GM23338 (cell line): Measurements from ENCODE around the gene ABCA7. TPM values are rescaled to one million over a fixed set of nuclear protein-coding genes. Genes with fewer than 3 reads are reported as not detected.

Experiments
- ATAC-seq: fragments of 200-7000 bp; cut with Tn5 transposase; 3 replicates; pipeline ENCODE4 v1.9.1; 2020
- DNase-seq: peaks from one replicate; pipeline ENCODE4 v3.0.0-alpha.2; 2015; ENCODE audit warnings: low spot score
- H2AFZ ChIP-seq: fragments of 200-600 bp; sonication (generic); 2 replicates; pipeline ENCODE4 v1.8.0; 2016; ENCODE audit warnings: antibody characterized with exemption, mild to moderate bottlenecking, moderate library complexity
- H3F3A ChIP-seq: fragments of 200-600 bp; sonication (generic); replicated peaks from 2 replicates; pipeline ENCODE4 v1.8.0; 2017; ENCODE audit warnings: antibody characterized with exemption, mixed run types, low read depth
- H3K27ac ChIP-seq: fragments of 200-600 bp; sonication (generic); 2 replicates; pipeline ENCODE4 v1.6.1; 2016; ENCODE audit warnings: low read depth
- H3K27me3 ChIP-seq: fragments of 200-600 bp; sonication (generic); 2 replicates; pipeline ENCODE4 v1.8.0; 2016; ENCODE audit warnings: mild to moderate bottlenecking, mixed run types, moderate library complexity; ENCODE audit not compliant: insufficient read depth
- H3K36me3 ChIP-seq: fragments of 200-600 bp; sonication (generic); 2 replicates; pipeline ENCODE4 v1.8.0; 2016; ENCODE audit warnings: mild to moderate bottlenecking; ENCODE audit not compliant: insufficient read depth
- H3K4me1 ChIP-seq: fragments of 200-600 bp; sonication (generic); 2 replicates; pipeline ENCODE4 v1.8.0; 2016; ENCODE audit warnings: mild to moderate bottlenecking, moderate library complexity; ENCODE audit not compliant: insufficient read depth
- H3K4me2 ChIP-seq: fragments of 200-600 bp; sonication (generic); 2 replicates; pipeline ENCODE4 v1.7.1; 2017; ENCODE audit warnings: mixed run types
- H3K4me3 ChIP-seq: fragments of 200-600 bp; sonication (generic); 2 replicates; pipeline ENCODE4 v1.6.1; 2016; ENCODE audit warnings: mixed run types
- H3K79me2 ChIP-seq: fragments of 200-600 bp; sonication (generic); replicated peaks from 2 replicates; pipeline ENCODE4 v1.8.0; 2017; ENCODE audit warnings: mild to moderate bottlenecking; ENCODE audit not compliant: insufficient read depth
- H3K9me2 ChIP-seq: fragments of 200-600 bp; sonication (generic); 2 replicates; pipeline ENCODE4 v1.8.0; 2017; ENCODE audit not compliant: insufficient read depth
- H4K20me1 ChIP-seq: fragments of 200-600 bp; sonication (generic); replicated peaks from 2 replicates; pipeline ENCODE4 v1.8.0; 2017; ENCODE audit warnings: mild to moderate bottlenecking; ENCODE audit not compliant: insufficient read depth
- H3K27ac Mint-ChIP-seq: 2 replicates; pipeline ENCODE4 v1.8.0; 2020; ENCODE audit warnings: inconsistent platforms, mild to moderate bottlenecking, moderate library complexity, mixed read lengths
- H3K27me3 Mint-ChIP-seq: 3 replicates; pipeline ENCODE4 v1.8.0; 2022; ENCODE audit warnings: low read depth, mild to moderate bottlenecking, moderate library complexity, mixed read lengths, inconsistent platforms; ENCODE audit not compliant: insufficient read depth, poor library complexity
- H3K36me3 Mint-ChIP-seq: 3 replicates; pipeline ENCODE4 v1.8.0; 2021; ENCODE audit warnings: low read depth, mild to moderate bottlenecking, inconsistent platforms, moderate library complexity, mixed read lengths
- H3K4me1 Mint-ChIP-seq: 3 replicates; pipeline ENCODE4 v1.8.0; 2020; ENCODE audit warnings: mild to moderate bottlenecking, inconsistent platforms, mixed read lengths
- H3K4me3 Mint-ChIP-seq: 3 replicates; pipeline ENCODE4 v1.8.0; 2021; ENCODE audit warnings: moderate library complexity, mild to moderate bottlenecking, inconsistent platforms, mixed read lengths
- H3K9me3 Mint-ChIP-seq: 3 replicates; pipeline ENCODE4 v1.8.0; 2020; ENCODE audit warnings: moderate library complexity, mild to moderate bottlenecking, inconsistent platforms, mixed read lengths
- CTCF ChIP-seq, 2 experiments: fragments of 200-600 bp in 1 of 2; sonication (generic) in 1 of 2; conservative IDR thresholded peaks; 2 replicates each; pipeline versions ENCODE4 v1.5.1 to v1.6.1; 2016 to 2017; ENCODE audit warnings: antibody characterized with exemption in 2 of 2, low read depth in 2 of 2, mild to moderate bottlenecking in 2 of 2, moderate library complexity in 1 of 2
- ETS1 ChIP-seq: IDR thresholded peaks from 2 replicates; pipeline ENCODE4 v1.6.1; 2016; ENCODE audit warnings: antibody characterized with exemption
- EZH2 ChIP-seq: fragments of 200-600 bp; sonication (generic); IDR thresholded peaks from one replicate; pipeline ENCODE4 v1.8.0; 2017; ENCODE audit warnings: antibody characterized with exemption, mild to moderate bottlenecking, low read depth; ENCODE audit not compliant: unreplicated experiment
- JUNB ChIP-seq: IDR thresholded peaks from one replicate; pipeline ENCODE4 v1.6.1; 2016; ENCODE audit warnings: antibody characterized with exemption; ENCODE audit not compliant: unreplicated experiment
- NANOG ChIP-seq: IDR thresholded peaks from 2 replicates; pipeline ENCODE4 v1.6.1; 2016; ENCODE audit warnings: antibody characterized with exemption, borderline replicate concordance
- POLR2AphosphoS5 ChIP-seq: IDR thresholded peaks from 2 replicates; pipeline ENCODE4 v1.6.1; 2016; ENCODE audit warnings: antibody characterized with exemption, low read depth
- STAT1 ChIP-seq: IDR thresholded peaks from one replicate; pipeline ENCODE4 v1.6.1; 2016; ENCODE audit warnings: antibody characterized with exemption; ENCODE audit not compliant: unreplicated experiment
- ZNF114 ChIP-seq: fragments of 250-450 bp; sonication (Bioruptor Pico); IDR thresholded peaks from 2 replicates; pipeline ENCODE4 v1.5.0; 2020; ENCODE audit warnings: mild to moderate bottlenecking, moderate library complexity
- ZNF331 ChIP-seq: fragments of 250-450 bp; sonication (Bioruptor Pico); IDR thresholded peaks from 2 replicates; pipeline ENCODE4 v1.5.0; 2020; ENCODE audit warnings: low read depth, mild to moderate bottlenecking, moderate library complexity
- ZNF462 ChIP-seq: fragments of 250-450 bp; sonication (Bioruptor Pico); IDR thresholded peaks from 2 replicates; pipeline ENCODE4 v1.5.0; 2020; ENCODE audit warnings: mild to moderate bottlenecking, moderate library complexity
- polyA plus RNA-seq: library from polyadenylated mRNA; unstranded; fragments of >200 nt; fragmentation: Nextera tagmentation; extraction: Ambion mirVana; gene quantifications from 2 replicates; pipeline ENCODE4 v1.2.1, GENCODE V29; 2016
- total RNA-seq: library from RNA; depleted of rRNA; stranded (reverse); fragments of >200 nt; shearing (Covaris generic); gene quantifications from 2 replicates; pipeline ENCODE4 v1.2.3, GENCODE V29; 2014

Gene ABCA7
- total and polyA plus RNA-seq, 2 experiments from 2014 or later: 22.2 to 27.4 TPM

GRCh38 chr19:1073956-1074517 is 34.1 kb downstream of the ABCA7 start:
- H3K4me2 ChIP-seq: no peak overlapping the region
- TF ChIP-seq EZH2 (no peak), STAT1 (no peak)
- ATAC-seq (no peak), DNase-seq (no peak)
- H3K27ac Mint-ChIP-seq: no peak overlapping the region
- H3K27me3 Mint-ChIP-seq: peaks cover 10% of the 10 kb centered on the region
- H3K27ac ChIP-seq: no peak overlapping the region
- peaks cover 27% of the 10 kb centered on the region for H3K36me3 Mint-ChIP-seq
- H3K4me1 ChIP-seq: no peaks in the 10 kb centered on the region
- H3K4me3 Mint-ChIP-seq: no peak overlapping the region
- no peaks in the 10 kb centered on the region for H3K9me3 Mint-ChIP-seq
- H3K27me3 ChIP-seq: 0 out of 2 replicates have a peak, but pooled peaks cover 5% of the 10 kb centered on the region
- H4K20me1 ChIP-seq: 0 out of 2 replicates have a peak, but pooled peaks cover 3% of the 10 kb centered on the region
- no peaks in the 10 kb centered on the region for H3K9me2 ChIP-seq
- peaks cover 4% of the 10 kb centered on the region; the same call in 1 of the 2 replicates for H3K36me3 ChIP-seq
- H3K4me3 ChIP-seq: no peak overlapping the region
- peaks cover 18% of the 10 kb centered on the region for H3F3A ChIP-seq
- H2AFZ ChIP-seq: no peak overlapping the region
- H3K4me1 Mint-ChIP-seq: peaks cover 5% of the 10 kb centered on the region; the same call in 1 of the 3 replicates
- H3K79me2 ChIP-seq: 0 out of 2 replicates have a peak, but pooled peaks cover 4% of the 10 kb centered on the region

- Histone ChIP-seq H3K27me3 (0 out of 2 replicates have a peak, but pooled peaks cover 5% of the 10 kb centered on the region), H3K4me2 (no peak overlapping the region), H4K20me1 (0 out of 2 replicates have a peak, but pooled peaks cover 3% of the 10 kb centered on the region), H2AFZ (no peak overlapping the region), H3K9me2 (no peaks in the 10 kb centered on the region), H3K4me1 (no peaks in the 10 kb centered on the region), H3K79me2 (0 out of 2 replicates have a peak, but pooled peaks cover 4% of the 10 kb centered on the region), H3K36me3 (peaks cover 4% of the 10 kb centered on the region; the same call in 1 of the 2 replicates), H3K4me3 (no peak overlapping the region), H3K27ac (no peak overlapping the region), H3F3A (peaks cover 22% of the 10 kb centered on the region)
- no peak overlapping the region for H3K4me3 Mint-ChIP-seq
- peaks cover 10% of the 10 kb centered on the region for H3K27me3 Mint-ChIP-seq
- no peaks in the 10 kb centered on the region for H3K9me3 Mint-ChIP-seq
- DNase-seq: no peak
- H3K4me1 Mint-ChIP-seq: peaks cover 5% of the 10 kb centered on the region; the same call in 1 of the 3 replicates
- peaks cover 27% of the 10 kb centered on the region for H3K36me3 Mint-ChIP-seq
- no peak overlapping the region for H3K27ac Mint-ChIP-seq
- ATAC-seq: no peak
- TF ChIP-seq STAT1 (no peak), CTCF (conservative IDR thresholded peaks at IDR 0.05; ENCODE audit: low read depth in 2 of 2) (no peak), ZNF462 (CRISPR knock-in tag) (no peak), NANOG (no peak), ZNF114 (CRISPR knock-in tag) (no peak), JUNB (no peak), EZH2 (no peak), ETS1 (no peak), POLR2AphosphoS5 (no peak), ZNF331 (CRISPR knock-in tag) (no peak)
Observed at GRCh38 chr19:1074544-1075283, 34.8 kb downstream of the ABCA7 start.
